ENCODE results near the gene ATP5F1B. TPM values are rescaled to one million over a fixed set of nuclear protein-coding genes. Genes with fewer than 3 reads are reported as not detected.

ATP5F1B gene
- total and polyA plus RNA-seq, 2 of the 13 experiments (the other 11 are each of a cell fraction or from before 2014, with no cell fraction given), result 1,051 to 1,180 TPM

- Histone ChIP-seq H3K4me1 (ENCODE audit: insufficient read depth, low read length) (no peaks in the 10 kb centered on the region), H3K27ac (ENCODE audit: extremely low read length, insufficient read depth, low read length) (no peak overlapping the region), H3K4me2 (ENCODE audit: low read depth, low read length) (no peak overlapping the region), H3K36me3 (replicated peaks in 1 of 2; ENCODE audit: control insufficient read depth in 1 of 2, insufficient read depth in 2 of 2, low read length in 2 of 2) (peaks cover 45 to 83% of the 10 kb centered on the region in 2 experiments), H3K9ac (ENCODE audit: insufficient read depth, low read depth, low read length) (no peak overlapping the region), H3K79me2 (ENCODE audit: insufficient read depth, low read length) (peaks cover 1% of the 10 kb centered on the region), H4K20me1 (ENCODE audit: insufficient read depth, low read length) (no peaks in the 10 kb centered on the region), H3K9me3 (ENCODE audit: low read length) (no peaks in the 10 kb centered on the region), H3K27me3 (ENCODE audit: control insufficient read depth in 1 of 2, insufficient read depth in 2 of 2, low read length in 2 of 2) (no peaks in the 10 kb centered on the region), H2AFZ (ENCODE audit: low read length) (no peak overlapping the region), H3K4me3 (replicated peaks in 1 of 3; ENCODE audit: insufficient read depth in 1 of 3, low read depth in 2 of 3, low read length in 3 of 3) (no peak overlapping the region)
- FAIRE-seq, result no peak
- ChIA-PET POLR2A (no interaction called here), CTCF (ENCODE audit: low intra/inter-chr PET ratio, low total read pairs) (no interaction called here)
- no peak for ATAC-seq
- no TSS peak for BruUV-seq (replicated peaks)
- TF ChIP-seq ZNF674 (CRISPR knock-in tag; IDR thresholded peaks at IDR 0.05; ENCODE audit: low read depth) (no peak), NFRKB (IDR thresholded peaks at IDR 0.05) (no peak), JUND (CRISPR knock-in tag; IDR thresholded peaks at IDR 0.05) (no peak), GTF3A (CRISPR knock-in tag; conservative IDR thresholded peaks at IDR 0.05) (no peak), ZNF337 (CRISPR knock-in tag; IDR thresholded peaks at IDR 0.05; ENCODE audit: borderline replicate concordance, low read depth) (no peak), ZKSCAN1 (IDR thresholded peaks at IDR 0.05; ENCODE audit: low read length) (no peak), ZNF160 (CRISPR knock-in tag; IDR thresholded peaks at IDR 0.05) (no peak)
- TF ChIP-seq, protein P1, sequence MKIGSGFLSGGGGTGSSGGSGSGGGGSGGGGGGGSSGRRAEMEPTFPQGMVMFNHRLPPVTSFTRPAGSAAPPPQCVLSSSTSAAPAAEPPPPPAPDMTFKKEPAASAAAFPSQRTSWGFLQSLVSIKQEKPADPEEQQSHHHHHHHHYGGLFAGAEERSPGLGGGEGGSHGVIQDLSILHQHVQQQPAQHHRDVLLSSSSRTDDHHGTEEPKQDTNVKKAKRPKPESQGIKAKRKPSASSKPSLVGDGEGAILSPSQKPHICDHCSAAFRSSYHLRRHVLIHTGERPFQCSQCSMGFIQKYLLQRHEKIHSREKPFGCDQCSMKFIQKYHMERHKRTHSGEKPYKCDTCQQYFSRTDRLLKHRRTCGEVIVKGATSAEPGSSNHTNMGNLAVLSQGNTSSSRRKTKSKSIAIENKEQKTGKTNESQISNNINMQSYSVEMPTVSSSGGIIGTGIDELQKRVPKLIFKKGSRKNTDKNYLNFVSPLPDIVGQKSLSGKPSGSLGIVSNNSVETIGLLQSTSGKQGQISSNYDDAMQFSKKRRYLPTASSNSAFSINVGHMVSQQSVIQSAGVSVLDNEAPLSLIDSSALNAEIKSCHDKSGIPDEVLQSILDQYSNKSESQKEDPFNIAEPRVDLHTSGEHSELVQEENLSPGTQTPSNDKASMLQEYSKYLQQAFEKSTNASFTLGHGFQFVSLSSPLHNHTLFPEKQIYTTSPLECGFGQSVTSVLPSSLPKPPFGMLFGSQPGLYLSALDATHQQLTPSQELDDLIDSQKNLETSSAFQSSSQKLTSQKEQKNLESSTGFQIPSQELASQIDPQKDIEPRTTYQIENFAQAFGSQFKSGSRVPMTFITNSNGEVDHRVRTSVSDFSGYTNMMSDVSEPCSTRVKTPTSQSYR (CRISPR knock-in tag; IDR thresholded peaks at IDR 0.05; ENCODE audit: borderline replicate concordance), result no peak
- TF ChIP-seq, protein P2, sequence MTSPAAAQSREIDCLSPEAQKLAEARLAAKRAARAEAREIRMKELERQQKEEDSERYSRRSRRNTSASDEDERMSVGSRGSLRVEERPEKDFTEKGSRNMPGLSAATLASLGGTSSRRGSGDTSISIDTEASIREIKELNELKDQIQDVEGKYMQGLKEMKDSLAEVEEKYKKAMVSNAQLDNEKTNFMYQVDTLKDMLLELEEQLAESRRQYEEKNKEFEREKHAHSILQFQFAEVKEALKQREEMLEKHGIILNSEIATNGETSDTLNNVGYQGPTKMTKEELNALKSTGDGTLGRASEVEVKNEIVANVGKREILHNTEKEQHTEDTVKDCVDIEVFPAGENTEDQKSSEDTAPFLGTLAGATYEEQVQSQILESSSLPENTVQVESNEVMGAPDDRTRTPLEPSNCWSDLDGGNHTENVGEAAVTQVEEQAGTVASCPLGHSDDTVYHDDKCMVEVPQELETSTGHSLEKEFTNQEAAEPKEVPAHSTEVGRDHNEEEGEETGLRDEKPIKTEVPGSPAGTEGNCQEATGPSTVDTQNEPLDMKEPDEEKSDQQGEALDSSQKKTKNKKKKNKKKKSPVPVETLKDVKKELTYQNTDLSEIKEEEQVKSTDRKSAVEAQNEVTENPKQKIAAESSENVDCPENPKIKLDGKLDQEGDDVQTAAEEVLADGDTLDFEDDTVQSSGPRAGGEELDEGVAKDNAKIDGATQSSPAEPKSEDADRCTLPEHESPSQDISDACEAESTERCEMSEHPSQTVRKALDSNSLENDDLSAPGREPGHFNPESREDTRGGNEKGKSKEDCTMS (CRISPR knock-in tag; conservative IDR thresholded peaks at IDR 0.05), result no peak
- no peak for DNase-seq (ENCODE audit: low spot score)
- in situ Hi-C loops (cut with HindIII; ENCODE audit: extremely low pct_ligation_motif_present, low pct_unique_long_range_greater_than_20kb) (no loop called here), intact Hi-C loops (cut with micrococcal nuclease; ENCODE audit: unreplicated experiment) (loop anchor here (1.0 kb wide), 1 partner anchor 36 kb away; no protein-coding TSS in a partner anchor)
- WGBS (ENCODE audit: low lambda C conversion rate), result 100% methylated on average over 1 of the region's 6 CpGs
These were observed 45.0 kb downstream of the ATP5F1B start for GRCh38 chr12:56600753-56601152.

All from HepG2 (cell line).